SIG-M5 treated with dmso at 0.1 percent for 504 hours (cell line): ENCODE measurements around the gene PTGES2.

Experiments used
- DNase-seq: peaks from one replicate; lab custom pipeline; 2025; ENCODE audit not compliant: unreplicated experiment; lab: John Stamatoyannopoulos, UW

PTGES2 gene

GRCh38 chr9:128127568-128127989 is at the start of gene PTGES2:
Gene PTGES2 (minus strand): TSS chr9:128127729. CDS start chr9:128127717, 12 bp downstream.
- DNase-seq: peak; percentile 71

- no peak for DNase-seq
These were observed 48.2 kb upstream of the PTGES2 start for GRCh38 chr9:128175726-128176125.

DNA sequence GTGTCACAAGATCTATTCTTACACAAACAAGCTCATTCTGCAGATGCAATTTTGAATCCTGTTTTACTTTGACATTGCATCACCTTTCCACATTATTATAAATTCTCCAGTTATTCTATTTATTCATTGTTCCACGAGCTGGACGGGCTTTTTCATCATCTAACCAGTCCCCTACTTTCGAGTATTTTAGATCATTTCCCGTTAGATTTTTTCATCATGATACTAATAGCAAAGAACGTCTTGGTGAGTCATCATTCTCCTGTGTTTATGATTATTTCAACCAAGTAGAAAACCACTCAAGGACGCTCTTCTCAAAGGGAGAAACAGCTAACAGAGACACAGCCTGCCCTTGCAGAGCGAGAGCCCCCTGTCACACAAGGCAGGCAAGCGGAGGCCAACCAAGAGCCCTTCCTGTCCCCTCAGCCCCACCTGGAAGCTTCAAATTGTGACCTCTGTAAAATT is 47.6 kb upstream of the PTGES2 start:
- no peak for DNase-seq

GRCh38 chr9:128174062-128174461 is 46.5 kb upstream of the PTGES2 start:
- no peak for DNase-seq

DNA sequence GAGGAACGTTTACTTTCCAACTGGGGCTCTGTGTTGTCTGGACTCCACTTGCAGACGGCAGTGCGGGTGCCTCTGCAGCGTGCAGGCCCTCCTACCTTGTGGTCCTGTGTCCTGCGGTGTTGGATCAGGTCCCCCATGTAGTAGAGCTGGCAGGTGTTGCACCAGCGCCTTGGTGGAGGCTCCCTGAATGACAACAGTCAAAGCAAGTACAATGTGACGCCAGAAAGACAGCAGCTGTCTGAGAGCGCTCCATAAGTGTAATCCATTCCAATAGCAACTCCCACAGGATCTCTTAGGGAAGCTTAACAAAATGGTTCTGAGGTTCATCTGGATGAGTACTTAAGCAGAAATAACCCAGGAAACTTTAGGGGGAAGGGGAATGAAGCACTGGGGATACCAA is 42.4 kb upstream of the PTGES2 start:
- DNase-seq: no peak

- no peak for DNase-seq
These were observed 42.0 kb upstream of the PTGES2 start for GRCh38 chr9:128169492-128169891.

GRCh38 chr9:128168731-128169308 is 41.3 kb upstream of the PTGES2 start:
- no peak for DNase-seq

- no peak for DNase-seq
These were observed 39.7 kb upstream of the PTGES2 start for GRCh38 chr9:128167209-128167608.

- no peak for DNase-seq
These were observed 38.6 kb upstream of the PTGES2 start for GRCh38 chr9:128166169-128166568.

- DNase-seq: no peak
These were observed 36.9 kb upstream of the PTGES2 start for GRCh38 chr9:128164307-128164885.

DNA sequence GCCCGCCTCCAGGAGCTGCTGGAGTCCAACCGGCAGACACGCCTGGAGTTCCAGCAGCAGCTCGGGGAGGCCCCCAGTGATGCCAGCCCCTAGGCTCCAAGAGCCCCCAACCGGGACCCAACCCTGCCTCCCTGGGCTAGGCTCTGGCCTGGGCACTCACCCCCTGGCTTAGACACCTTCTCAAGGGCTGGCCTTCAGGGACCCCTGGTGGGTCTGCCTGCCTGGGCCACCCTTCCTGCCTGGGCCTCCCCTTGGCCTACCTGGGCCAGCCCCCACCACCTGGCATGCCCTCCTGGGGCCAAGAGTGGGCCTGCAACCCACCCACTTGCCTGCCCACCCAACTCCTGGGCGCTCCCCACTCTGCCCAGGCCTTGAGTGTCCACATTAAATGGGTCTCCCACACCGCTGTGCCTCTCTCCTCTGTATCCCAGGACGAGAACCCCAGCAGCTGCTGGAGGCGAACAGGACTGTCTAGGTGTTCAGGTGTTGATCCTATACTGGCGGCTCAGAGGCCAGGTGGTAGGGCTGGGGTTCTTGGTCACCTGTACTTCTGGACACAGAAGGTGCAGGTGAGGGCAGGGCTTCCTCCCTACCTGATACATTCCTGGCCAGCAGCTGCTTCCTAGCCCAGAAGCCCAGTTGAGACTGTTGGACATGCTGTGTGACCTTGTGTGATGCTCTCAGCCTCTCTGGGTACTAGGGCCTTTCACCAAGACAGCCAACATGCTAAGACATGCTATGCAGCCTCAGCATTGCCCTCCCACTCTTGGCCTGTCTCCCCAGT is 36.2 kb upstream of the PTGES2 start:
- DNase-seq: no peak

GRCh38 chr9:128163027-128163515 is 35.5 kb upstream of the PTGES2 start:
- DNase-seq: no peak

GRCh38 chr9:128162215-128163026 is 34.9 kb upstream of the PTGES2 start:
- no peak for DNase-seq

DNA sequence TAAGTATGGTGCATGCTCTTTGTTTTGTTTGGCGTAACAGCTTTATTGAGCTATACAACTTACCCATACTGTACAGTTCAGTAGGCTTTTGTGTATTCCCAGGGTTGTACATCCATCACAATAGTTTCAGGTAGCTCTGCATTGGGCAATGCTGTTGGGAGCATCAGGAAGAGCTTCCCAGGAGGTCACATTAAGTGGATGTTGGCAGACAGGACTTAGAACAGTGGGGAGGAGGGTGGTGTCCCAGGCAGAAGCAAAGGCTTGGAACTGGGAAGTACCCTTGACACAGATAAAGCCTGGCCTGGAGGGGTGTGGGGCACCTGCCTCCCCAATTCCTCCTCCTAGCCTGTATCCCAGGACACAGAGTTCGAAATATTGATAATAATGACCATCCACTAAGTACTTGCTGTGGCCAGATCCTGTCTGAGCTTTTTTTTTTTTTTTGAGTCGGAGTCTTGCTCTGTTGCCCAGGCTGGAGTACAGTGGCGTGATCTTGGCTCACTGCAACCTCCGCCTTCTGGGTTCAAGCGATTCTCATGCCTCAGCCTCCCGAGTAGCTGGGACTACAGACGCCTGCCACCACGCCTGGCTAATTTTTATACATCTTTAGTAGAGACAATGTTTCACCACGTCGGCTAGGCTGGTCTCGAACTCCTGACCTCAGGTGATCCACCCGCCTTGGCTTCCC is 33.8 kb upstream of the PTGES2 start:
- no peak for DNase-seq

- peak; percentile 21 for DNase-seq
These were observed 33.1 kb upstream of the PTGES2 start for GRCh38 chr9:128160603-128160987.

GRCh38 chr9:128159784-128160602 is 32.5 kb upstream of the PTGES2 start, which contains the start of gene BBLN:
Gene BBLN (plus strand): TSS chr9:128160265. CDS start chr9:128160408, 143 bp downstream.
- peak; percentile 87 for DNase-seq

DNA sequence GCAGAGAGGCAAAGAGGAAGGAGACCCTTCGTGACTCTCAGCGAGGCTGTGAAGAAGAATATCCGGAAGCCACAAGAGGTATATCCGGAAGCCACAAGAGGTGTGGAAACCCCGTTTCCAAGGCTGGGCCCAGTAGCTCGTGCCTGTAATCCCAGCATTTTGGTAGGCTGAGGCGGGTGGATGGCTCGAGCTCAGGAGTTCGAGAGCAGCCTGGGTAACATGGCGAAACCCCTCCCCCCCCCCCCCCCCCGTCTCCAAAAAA is 31.9 kb upstream of the PTGES2 start:
- peak; percentile 73 for DNase-seq

DNA sequence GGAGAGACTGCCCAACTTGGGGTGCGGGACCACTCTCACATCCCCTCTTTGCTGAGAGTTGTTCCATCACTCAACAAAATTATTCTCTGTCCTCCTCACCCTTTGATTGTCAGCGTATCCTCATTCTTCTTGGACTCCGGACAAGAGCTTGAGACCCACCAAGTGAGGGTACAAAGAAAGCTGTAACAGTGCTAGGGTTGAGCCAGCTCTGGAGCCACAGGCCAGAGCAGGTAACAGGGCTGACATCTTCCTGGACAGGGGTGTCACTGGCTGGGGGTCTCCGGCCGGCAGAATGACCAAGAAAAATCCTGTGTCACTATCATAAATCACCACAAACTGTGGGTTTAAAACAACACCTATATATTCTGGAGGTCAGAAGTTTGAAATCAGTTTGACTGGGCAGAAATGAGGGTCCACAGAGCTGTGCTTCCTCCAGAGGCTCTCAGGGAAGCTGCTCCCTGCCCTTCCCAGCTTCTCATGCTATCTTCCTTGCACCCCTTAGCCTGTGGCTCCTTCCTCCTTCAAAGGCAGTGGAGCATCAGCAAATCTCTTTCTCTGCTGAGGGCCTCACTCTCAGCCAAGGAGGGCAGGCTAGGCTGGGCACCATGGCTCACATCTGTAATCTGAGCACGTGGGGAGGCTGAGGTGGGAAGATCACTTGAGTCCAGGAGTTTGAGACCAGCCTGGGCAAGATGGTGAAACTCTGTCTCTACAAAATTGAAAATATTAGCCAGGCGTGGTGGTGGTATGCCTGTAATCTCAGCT is 28.4 kb upstream of the PTGES2 start:
- DNase-seq: no peak
